Measurements from ENCODE around the gene CIT.

The CIT gene

DNA sequence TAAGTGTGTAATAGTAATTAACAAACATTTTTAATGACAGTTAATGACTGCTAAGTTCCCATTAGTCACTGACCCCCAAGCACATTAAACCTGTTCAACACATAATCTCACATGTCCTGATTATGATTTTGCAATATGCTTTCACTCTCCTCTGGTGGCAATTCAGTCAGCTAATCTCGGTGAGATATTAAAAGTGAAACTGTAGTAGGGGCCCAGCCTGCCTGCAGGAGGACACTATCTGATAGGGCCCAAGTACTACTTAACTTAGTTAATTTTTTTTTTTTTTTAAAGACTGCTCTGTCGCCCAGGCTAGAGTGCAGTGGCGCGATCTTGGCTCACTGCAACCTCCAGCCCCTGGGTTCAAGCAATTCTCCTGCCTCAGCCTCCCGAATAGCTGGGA, 48.8 kb downstream of the CIT start:
- Histone ChIP-seq H3K79me2 (ENCODE audit: insufficient read depth, low read length) (no peaks in the 10 kb centered on the region), H3K27me3 (ENCODE audit: insufficient read depth, low read length, poor library complexity, severe bottlenecking) (no peaks in the 10 kb centered on the region), H3K9ac (ENCODE audit: low read depth, low read length, poor library complexity, severe bottlenecking) (no peak overlapping the region), H3K4me2 (ENCODE audit: low read depth, low read length, poor library complexity, severe bottlenecking) (no peak overlapping the region), H3K9me3 (ENCODE audit: insufficient read depth, low read depth, low read length) (no peaks in the 10 kb centered on the region), H4K20me1 (ENCODE audit: insufficient read depth, low read length, poor library complexity, severe bottlenecking) (no peaks in the 10 kb centered on the region), H3F3A (ENCODE audit: low read depth) (no peaks in the 10 kb centered on the region), H3K4me1 (ENCODE audit: insufficient read depth, low read length, poor library complexity, severe bottlenecking) (no peaks in the 10 kb centered on the region), H2AFZ (ENCODE audit: low read length) (no peak overlapping the region), H3K9me2 (replicated peaks; ENCODE audit: low read depth, low read length) (no peaks in the 10 kb centered on the region), H3K4me3 (ENCODE audit: low read length, poor library complexity, severe bottlenecking) (no peak overlapping the region), H3K36me3 (ENCODE audit: insufficient read depth, low read length) (peaks cover 90% of the 10 kb centered on the region; the same call in 1 of the 2 replicates)
- no peak for TF ChIP-seq EZH2phosphoT487 (IDR thresholded peaks at IDR 0.05; ENCODE audit: borderline replicate concordance)
- TF ChIP-seq, protein P1, sequence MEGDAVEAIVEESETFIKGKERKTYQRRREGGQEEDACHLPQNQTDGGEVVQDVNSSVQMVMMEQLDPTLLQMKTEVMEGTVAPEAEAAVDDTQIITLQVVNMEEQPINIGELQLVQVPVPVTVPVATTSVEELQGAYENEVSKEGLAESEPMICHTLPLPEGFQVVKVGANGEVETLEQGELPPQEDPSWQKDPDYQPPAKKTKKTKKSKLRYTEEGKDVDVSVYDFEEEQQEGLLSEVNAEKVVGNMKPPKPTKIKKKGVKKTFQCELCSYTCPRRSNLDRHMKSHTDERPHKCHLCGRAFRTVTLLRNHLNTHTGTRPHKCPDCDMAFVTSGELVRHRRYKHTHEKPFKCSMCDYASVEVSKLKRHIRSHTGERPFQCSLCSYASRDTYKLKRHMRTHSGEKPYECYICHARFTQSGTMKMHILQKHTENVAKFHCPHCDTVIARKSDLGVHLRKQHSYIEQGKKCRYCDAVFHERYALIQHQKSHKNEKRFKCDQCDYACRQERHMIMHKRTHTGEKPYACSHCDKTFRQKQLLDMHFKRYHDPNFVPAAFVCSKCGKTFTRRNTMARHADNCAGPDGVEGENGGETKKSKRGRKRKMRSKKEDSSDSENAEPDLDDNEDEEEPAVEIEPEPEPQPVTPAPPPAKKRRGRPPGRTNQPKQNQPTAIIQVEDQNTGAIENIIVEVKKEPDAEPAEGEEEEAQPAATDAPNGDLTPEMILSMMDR (conservative IDR thresholded peaks at IDR 0.05; ENCODE audit: low read length), result no peak

DNA sequence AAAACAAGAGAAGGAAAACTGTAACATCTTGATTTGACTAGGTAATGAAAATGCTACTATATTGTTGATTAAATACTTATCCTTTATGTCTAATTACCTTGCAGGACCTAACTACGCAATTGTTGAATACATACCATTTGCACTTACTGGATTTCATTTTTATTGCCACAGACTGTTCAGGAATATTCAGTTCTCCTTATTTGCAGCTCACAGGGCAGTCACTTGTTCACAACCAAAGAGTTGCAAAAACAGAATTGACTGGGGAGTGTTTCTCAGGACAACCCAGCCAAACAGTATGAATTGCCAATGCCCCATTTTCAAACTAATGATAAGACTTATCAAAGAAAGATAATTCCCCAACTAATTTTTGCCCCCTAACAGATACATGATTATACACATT, 49.4 kb downstream of the CIT start:
- H3F3A ChIP-seq (ENCODE audit: low read depth), result no peaks in the 10 kb centered on the region
- H4K20me1 ChIP-seq (ENCODE audit: insufficient read depth, low read length, poor library complexity, severe bottlenecking), result no peaks in the 10 kb centered on the region
- H3K4me1 ChIP-seq (ENCODE audit: insufficient read depth, low read length, poor library complexity, severe bottlenecking), result no peaks in the 10 kb centered on the region
- TF ChIP-seq, protein P1 (conservative IDR thresholded peaks at IDR 0.05; ENCODE audit: low read length), result no peak
- TF ChIP-seq EZH2phosphoT487 (IDR thresholded peaks at IDR 0.05; ENCODE audit: borderline replicate concordance), result no peak
- peaks cover 90% of the 10 kb centered on the region; the same call in 1 of the 2 replicates for H3K36me3 ChIP-seq (ENCODE audit: insufficient read depth, low read length)
- no peaks in the 10 kb centered on the region for H3K27me3 ChIP-seq (ENCODE audit: insufficient read depth, low read length, poor library complexity, severe bottlenecking)
- H3K9me2 ChIP-seq (replicated peaks; ENCODE audit: low read depth, low read length), result no peaks in the 10 kb centered on the region
- H3K79me2 ChIP-seq (ENCODE audit: insufficient read depth, low read length), result no peaks in the 10 kb centered on the region
- no peak overlapping the region for H3K9ac ChIP-seq (ENCODE audit: low read depth, low read length, poor library complexity, severe bottlenecking)
- no peak overlapping the region for H2AFZ ChIP-seq (ENCODE audit: low read length)
- no peaks in the 10 kb centered on the region for H3K9me3 ChIP-seq (ENCODE audit: insufficient read depth, low read depth, low read length)
- H3K4me2 ChIP-seq (ENCODE audit: low read depth, low read length, poor library complexity, severe bottlenecking), result no peak overlapping the region
- no peak overlapping the region for H3K4me3 ChIP-seq (ENCODE audit: low read length, poor library complexity, severe bottlenecking)

DNA sequence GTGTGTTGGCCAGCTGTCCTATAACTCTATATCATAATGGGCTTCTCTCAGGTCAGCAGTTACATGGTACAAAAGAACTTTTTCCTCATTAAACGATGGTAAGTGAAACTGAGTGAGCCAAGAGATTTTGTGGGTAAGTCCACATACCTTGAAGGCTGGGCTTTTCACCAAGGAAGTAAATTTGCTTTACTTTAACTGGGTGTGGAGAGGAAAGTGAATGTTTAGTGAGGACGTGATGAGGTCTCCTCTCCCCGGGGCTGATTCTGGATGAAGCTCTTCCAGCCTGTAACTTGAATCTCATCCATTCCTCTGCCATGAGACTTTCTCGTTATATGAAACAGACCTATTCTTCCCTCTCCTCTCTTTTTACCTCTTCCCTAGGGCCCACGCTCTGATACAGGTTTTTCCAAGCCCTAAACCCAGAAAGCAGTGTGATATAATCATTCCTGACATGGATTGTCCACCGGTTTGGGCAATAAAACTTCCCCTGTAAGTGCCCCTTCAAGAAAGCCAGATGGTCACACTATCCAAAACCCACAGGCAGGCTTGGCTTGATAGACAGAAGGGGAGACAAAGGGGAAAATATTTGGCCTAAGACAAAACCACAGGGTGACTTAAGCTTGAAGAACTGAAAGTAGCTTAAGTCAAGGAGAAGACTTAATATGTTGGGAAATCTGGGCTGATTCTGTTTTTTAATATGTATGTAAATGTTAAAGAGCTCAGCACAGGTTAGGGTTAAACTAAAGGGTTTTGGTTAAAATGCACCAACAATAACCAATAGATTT, 50.3 kb downstream of the CIT start:
- TF ChIP-seq, protein P1 (conservative IDR thresholded peaks at IDR 0.05; ENCODE audit: low read length), result no peak
- TF ChIP-seq EZH2phosphoT487 (IDR thresholded peaks at IDR 0.05; ENCODE audit: borderline replicate concordance), result no peak
- Histone ChIP-seq H3K36me3 (ENCODE audit: insufficient read depth, low read length) (peaks cover 90% of the 10 kb centered on the region; the same call in 1 of the 2 replicates), H3K79me2 (ENCODE audit: insufficient read depth, low read length) (no peaks in the 10 kb centered on the region), H4K20me1 (ENCODE audit: insufficient read depth, low read length, poor library complexity, severe bottlenecking) (no peaks in the 10 kb centered on the region), H3K4me2 (ENCODE audit: low read depth, low read length, poor library complexity, severe bottlenecking) (no peak overlapping the region), H3K9me2 (replicated peaks; ENCODE audit: low read depth, low read length) (no peaks in the 10 kb centered on the region), H3F3A (ENCODE audit: low read depth) (no peaks in the 10 kb centered on the region), H2AFZ (ENCODE audit: low read length) (no peak overlapping the region), H3K9ac (ENCODE audit: low read depth, low read length, poor library complexity, severe bottlenecking) (no peak overlapping the region), H3K4me3 (ENCODE audit: low read length, poor library complexity, severe bottlenecking) (no peak overlapping the region), H3K4me1 (ENCODE audit: insufficient read depth, low read length, poor library complexity, severe bottlenecking) (no peaks in the 10 kb centered on the region), H3K27me3 (ENCODE audit: insufficient read depth, low read length, poor library complexity, severe bottlenecking) (no peaks in the 10 kb centered on the region), H3K9me3 (ENCODE audit: insufficient read depth, low read depth, low read length) (no peaks in the 10 kb centered on the region)
